Kidney (tissue), 14 donors: ENCODE data around the gene ADSS2. TPM values are rescaled to one million over a fixed set of nuclear protein-coding genes. Genes with fewer than 3 reads are reported as not detected.
"Not testable (repeated sequence)": the region's sequence is repeated elsewhere in the genome, so short reads cannot be mapped to it uniquely, and the experiment has no call there.

Experiments used
- DNase-seq, 5 donors: peaks; one replicate each; pipeline ENCODE4 v3.0.0-alpha.2; 2013 to 2020
- FAIRE-seq: peaks from 2 replicates; lab custom pipeline; 2012; peaks lifted over from hg19 to GRCh38; lab: Jason Lieb, UNC
- H3K27ac ChIP-seq, 2 donors: one replicate each; pipeline ENCODE4 v1.7.0; 2013; ENCODE audit warnings: low read depth in 2 of 2, low read length in 2 of 2, inconsistent platforms in 1 of 2
- H3K27me3 ChIP-seq: one replicate; pipeline ENCODE4 v1.7.1; 2013; ENCODE audit warnings: low read length, inconsistent platforms; ENCODE audit not compliant: control insufficient read depth, insufficient read depth
- H3K36me3 ChIP-seq, 3 donors: one replicate each; pipeline versions ENCODE4 v1.7.0 to v1.7.1; 2013; ENCODE audit warnings: low read length in 3 of 3, control low read depth in 1 of 3, inconsistent platforms in 1 of 3; ENCODE audit not compliant: insufficient read depth in 3 of 3, control insufficient read depth in 2 of 3
- H3K4me1 ChIP-seq, 3 donors: one replicate each; pipeline versions ENCODE4 v1.7.0 to v1.7.1; 2013; ENCODE audit warnings: low read length in 3 of 3, inconsistent platforms in 1 of 3, low read depth in 1 of 3; ENCODE audit not compliant: control insufficient read depth in 2 of 3, insufficient read depth in 2 of 3
- H3K4me3 ChIP-seq, 3 donors: one replicate each; pipeline versions ENCODE4 v1.7.0 to v1.8.1; 2013; ENCODE audit warnings: low read length in 3 of 3, control low read depth in 1 of 3, inconsistent platforms in 1 of 3
- H3K9ac ChIP-seq, 3 donors: one replicate each; pipeline versions ENCODE4 v1.7.0 to v1.7.1; 2013; ENCODE audit warnings: low read length in 3 of 3, control low read depth in 1 of 3, inconsistent platforms in 1 of 3
- H3K9me3 ChIP-seq, 3 donors: one replicate each; pipeline versions ENCODE4 v1.7.0 to v1.7.1; 2013; ENCODE audit warnings: low read length in 3 of 3, control low read depth in 1 of 3, inconsistent platforms in 1 of 3; ENCODE audit not compliant: control insufficient read depth in 2 of 3, insufficient read depth in 1 of 3
- intact Hi-C: fragments of 100-400 bp; cut with DNase I; formaldehyde crosslinking; loops from one replicate; pipeline ENCODE4 v1.11.1; 2022
- polyA plus RNA-seq: library from polyadenylated mRNA; stranded (reverse); fragments of 350-450 nt; fragmentation: Illumina TruSeq; extraction: RNeasy Lipid Tissue Mini Kit (QIAGEN cat#74804); gene quantifications from one replicate; pipeline ENCODE4 v1.2.3, GENCODE V29; 2014; ENCODE audit warnings: low read depth, low replicate concordance; ENCODE audit not compliant: insufficient read depth
- total RNA-seq: library from RNA; stranded (reverse); fragmentation: NEBNext Ultra II Directional; extraction: Animal tissue kit (Norgen Biotek cat#: 25700); gene quantifications from one replicate; pipeline ENCODE4 v1.2.1, GENCODE V29; 2021
- TF ChIP-seq, protein P1 (sequence below): IDR thresholded peaks from 3 replicates; pipeline ENCODE4 v1.5.1; 2012; ENCODE audit warnings: mild to moderate bottlenecking, moderate library complexity, borderline replicate concordance; ENCODE audit not compliant: insufficient read depth; ENCODE audit errors: extremely low read depth
- donor health status: control.
- donor health status: control.
- donor health status: control.
- donor health status: control.
- donor health status: control.
- donor health status: DM: yes; HTN: yes; CAD: no.
- donor health status: Normal renal cell carcinoma (clear cell type).

ADSS2 gene
- total and polyA plus RNA-seq, 2 donors from 2014 or later = 19.7 to 50.3 TPM

DNA sequence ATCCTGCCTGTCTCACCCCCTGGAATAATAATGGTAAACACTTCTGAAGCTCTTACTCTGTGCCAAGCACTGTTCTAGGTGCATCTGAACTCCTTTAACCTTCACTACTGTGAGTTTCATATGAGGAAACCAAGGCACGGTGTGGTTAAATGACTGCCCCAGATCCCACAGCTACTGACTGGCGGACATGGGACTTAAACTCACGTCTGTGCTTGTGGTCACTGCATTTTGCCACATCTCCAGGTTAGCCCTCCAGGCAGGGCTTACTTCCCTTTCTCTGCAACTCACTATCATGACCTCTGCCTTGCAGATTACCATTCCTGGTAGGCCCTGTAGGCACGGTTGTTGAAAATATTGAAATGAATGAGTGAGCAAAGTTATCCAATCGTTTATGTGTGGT is 83.4 kb downstream of the ADSS2 start:
- no peaks in the 10 kb centered on the region for H3K9me3 ChIP-seq
- no peaks in the 10 kb centered on the region for H3K36me3 ChIP-seq
- intact Hi-C loops = no loop called here
- DNase-seq (no peak), FAIRE-seq (no peak)
- H3K9ac ChIP-seq = no peak overlapping the region
- no peaks in the 10 kb centered on the region for H3K27me3 ChIP-seq
- H3K4me3 ChIP-seq = no peak overlapping the region
- H3K27ac ChIP-seq = no peak overlapping the region
- TF ChIP-seq, protein P1, sequence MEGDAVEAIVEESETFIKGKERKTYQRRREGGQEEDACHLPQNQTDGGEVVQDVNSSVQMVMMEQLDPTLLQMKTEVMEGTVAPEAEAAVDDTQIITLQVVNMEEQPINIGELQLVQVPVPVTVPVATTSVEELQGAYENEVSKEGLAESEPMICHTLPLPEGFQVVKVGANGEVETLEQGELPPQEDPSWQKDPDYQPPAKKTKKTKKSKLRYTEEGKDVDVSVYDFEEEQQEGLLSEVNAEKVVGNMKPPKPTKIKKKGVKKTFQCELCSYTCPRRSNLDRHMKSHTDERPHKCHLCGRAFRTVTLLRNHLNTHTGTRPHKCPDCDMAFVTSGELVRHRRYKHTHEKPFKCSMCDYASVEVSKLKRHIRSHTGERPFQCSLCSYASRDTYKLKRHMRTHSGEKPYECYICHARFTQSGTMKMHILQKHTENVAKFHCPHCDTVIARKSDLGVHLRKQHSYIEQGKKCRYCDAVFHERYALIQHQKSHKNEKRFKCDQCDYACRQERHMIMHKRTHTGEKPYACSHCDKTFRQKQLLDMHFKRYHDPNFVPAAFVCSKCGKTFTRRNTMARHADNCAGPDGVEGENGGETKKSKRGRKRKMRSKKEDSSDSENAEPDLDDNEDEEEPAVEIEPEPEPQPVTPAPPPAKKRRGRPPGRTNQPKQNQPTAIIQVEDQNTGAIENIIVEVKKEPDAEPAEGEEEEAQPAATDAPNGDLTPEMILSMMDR = no peak
- no peaks in the 10 kb centered on the region for H3K4me1 ChIP-seq

DNA sequence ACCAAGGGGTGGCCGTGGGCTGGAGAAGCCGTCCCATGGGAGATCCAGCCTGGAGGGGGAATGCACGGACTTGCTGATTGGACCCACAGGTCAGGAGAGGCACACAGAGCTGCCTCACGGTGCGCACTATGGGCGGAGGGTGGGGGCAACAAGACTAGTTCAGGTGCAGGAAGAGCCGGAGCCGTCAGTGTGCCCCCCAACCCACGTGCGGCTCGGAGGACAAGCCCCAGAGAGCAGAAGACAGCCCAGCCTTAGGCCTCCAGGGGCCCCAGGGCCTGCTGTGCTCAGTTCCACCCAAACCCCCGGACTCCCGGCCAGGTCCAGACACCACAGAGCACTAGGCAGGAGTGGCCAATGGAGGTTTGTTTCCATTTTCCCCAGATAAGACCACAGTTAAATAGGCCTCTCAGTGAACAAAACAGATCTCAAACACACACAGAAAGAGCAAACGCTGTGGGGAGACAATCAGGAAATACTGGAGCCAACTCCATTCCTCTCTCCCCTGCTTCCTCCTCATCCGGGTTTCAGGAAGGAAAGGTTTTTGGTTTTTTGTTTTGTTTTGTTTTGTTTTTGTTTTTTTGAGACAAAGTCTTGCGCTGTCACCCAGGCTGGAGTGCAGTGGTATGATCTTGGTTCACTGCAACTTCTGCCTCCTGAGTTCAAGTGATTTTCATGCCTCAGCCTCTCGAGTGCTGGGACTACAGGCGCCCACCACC is 84.2 kb downstream of the ADSS2 start:
- H3K4me3 ChIP-seq = no peak overlapping the region
- FAIRE-seq (no peak), DNase-seq (peak in 1 of 5 donors; percentile 55)
- intact Hi-C loops = no loop called here
- no peak overlapping the region for H3K27ac ChIP-seq
- H3K9me3 ChIP-seq = no peaks in the 10 kb centered on the region
- TF ChIP-seq, protein P1 = no peak
- H3K27me3 ChIP-seq = no peaks in the 10 kb centered on the region
- no peaks in the 10 kb centered on the region for H3K36me3 ChIP-seq
- H3K9ac ChIP-seq = no peak overlapping the region
- peaks cover 0 to under 1% (median 0%) of the 10 kb centered on the region in 3 donors for H3K4me1 ChIP-seq

DNA sequence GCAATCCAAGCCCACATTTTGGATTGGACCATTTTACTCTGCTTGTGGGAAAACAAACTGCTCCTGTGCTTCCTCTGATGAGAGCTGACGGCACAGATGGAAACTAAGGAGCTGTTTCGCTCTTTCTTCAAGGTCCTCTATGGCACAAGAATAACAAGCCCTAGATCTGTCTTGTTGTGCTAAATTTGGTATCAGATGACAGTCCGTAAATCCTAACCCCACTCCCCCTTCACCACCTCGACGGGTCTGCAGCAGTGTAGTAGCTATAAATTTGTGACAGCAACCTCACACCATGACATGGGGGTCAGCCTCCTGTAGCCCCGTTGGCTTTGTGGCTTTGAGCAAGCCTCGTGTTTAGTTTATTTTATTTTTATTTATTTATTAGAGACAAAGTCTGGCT is 85.9 kb downstream of the ADSS2 start:
- TF ChIP-seq, protein P1 = no peak
- DNase-seq (peak; percentile 8 to 80 (median 62)), FAIRE-seq (no peak)
- H3K9me3 ChIP-seq = no peaks in the 10 kb centered on the region
- H3K27ac ChIP-seq = no peak overlapping the region
- H3K27me3 ChIP-seq = no peaks in the 10 kb centered on the region
- H3K4me3 ChIP-seq = no peak overlapping the region
- peaks cover 0 to 3% (median 0%) of the 10 kb centered on the region in 3 donors for H3K4me1 ChIP-seq
- intact Hi-C loops = no loop called here
- no peak overlapping the region for H3K9ac ChIP-seq
- no peaks in the 10 kb centered on the region for H3K36me3 ChIP-seq

DNA sequence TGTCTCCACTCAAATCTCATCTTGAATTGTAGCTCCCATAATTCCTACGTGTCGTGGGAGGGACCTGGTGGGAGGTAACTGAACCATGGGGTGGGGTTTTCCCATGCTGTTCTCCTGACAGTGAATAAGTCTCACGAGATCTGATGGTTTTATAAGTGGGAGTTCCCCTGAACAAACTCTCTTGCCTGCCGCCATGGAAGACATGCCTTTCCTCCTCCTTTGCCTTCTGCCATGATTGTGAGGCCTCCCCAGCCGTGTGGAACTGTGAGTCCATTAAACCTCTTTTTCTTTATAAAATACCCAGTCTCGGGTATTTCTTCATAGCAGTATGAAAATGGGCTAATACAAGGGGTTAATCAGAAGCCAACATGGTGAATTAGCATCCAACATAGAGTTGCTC is 86.4 kb downstream of the ADSS2 start:
- H3K27ac ChIP-seq, intact Hi-C loops, H3K9ac ChIP-seq, H3K27me3 ChIP-seq, H3K36me3 ChIP-seq, DNase-seq, H3K9me3 ChIP-seq, H3K4me1 ChIP-seq, H3K4me3 ChIP-seq, FAIRE-seq: not testable (repeated sequence)
